Tibial nerve (tissue), 4 donors: ENCODE measurements around the gene FRMD4A.

Source experiments
- CTCF ChIP-seq, 5 experiments: fragments of 200-600 bp in 3 of 5; fragments of 450-650 bp in 2 of 5; sonication (generic) in 3 of 5; IDR thresholded peaks; one replicate each; pipeline ENCODE4 v1.5.1; 2016 to 2019; ENCODE audit warnings: antibody characterized with exemption in 5 of 5, mild to moderate bottlenecking in 3 of 5, moderate library complexity in 2 of 5
- EP300 ChIP-seq, 2 donors: sonication (generic); formaldehyde crosslinking; IDR thresholded peaks; one replicate each; pipeline ENCODE4 v1.6.1; 2017; ENCODE audit warnings: antibody characterized with exemption in 2 of 2, mild to moderate bottlenecking in 1 of 2
- POLR2A ChIP-seq, 2 donors: fragments of 450-650 bp; IDR thresholded peaks; one replicate each; pipeline ENCODE4 v1.6.1; 2017; ENCODE audit warnings: antibody characterized with exemption in 2 of 2, mild to moderate bottlenecking in 2 of 2, moderate library complexity in 2 of 2

GRCh38 chr10:14358886-14359573 lies 28.3 kb upstream of the FRMD4A start:
- TF ChIP-seq POLR2A (IDR thresholded peaks at IDR 0.05), result no peak
- TF ChIP-seq CTCF (IDR thresholded peaks at IDR 0.05), result no peak
- no peak for TF ChIP-seq EP300 (IDR thresholded peaks at IDR 0.05)
